ENCODE measurements around the gene ENO3.
A peak's percentile ranks its signal among the peaks of the same experiment; 100 is the strongest.

ENO3 gene

DNA sequence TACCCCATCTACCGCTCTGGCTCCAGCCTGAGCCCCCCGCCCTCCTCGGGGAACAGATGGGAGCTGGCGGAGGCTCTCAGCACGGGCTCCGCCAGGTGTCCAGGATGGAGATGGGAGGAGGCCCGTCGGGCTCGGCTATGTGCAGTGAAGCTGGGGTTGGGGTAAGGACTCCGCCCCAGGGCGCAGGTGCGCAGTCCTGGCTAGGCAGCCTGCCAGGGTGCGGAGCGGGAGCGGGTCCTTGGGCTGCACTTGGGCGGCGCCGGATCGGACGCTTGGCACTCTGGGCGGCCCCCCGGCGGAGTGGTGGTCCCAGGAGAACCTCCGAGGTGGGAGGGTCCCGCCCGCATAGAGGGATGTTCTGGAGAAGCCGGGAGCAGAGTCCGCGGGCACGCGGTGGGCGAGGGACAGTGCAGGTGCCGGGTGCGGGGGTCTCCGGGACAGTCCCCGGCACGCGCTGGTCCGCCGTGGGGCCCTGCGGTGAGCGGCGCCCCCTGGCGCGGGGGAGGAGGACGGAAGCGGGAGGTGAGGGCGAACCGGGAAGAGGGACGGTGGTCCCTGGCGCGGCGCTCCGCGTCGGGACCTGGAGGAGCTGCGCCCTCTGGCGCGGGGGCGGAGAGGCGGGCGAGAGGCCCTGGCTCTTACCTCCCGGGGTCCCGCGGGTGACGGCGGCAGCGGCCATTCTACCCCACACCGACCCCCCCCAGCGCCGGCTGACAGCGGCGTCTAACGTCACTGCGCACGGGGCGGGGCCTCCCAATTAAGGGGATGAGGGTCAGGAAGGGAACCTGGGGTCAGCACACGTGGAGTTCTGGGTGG lies 36.2 kb downstream of the ENO3 start, which contains the start of gene CAMTA2:
Gene CAMTA2 (minus strand): TSS at position 725 of the 816 bp plus-strand sequence. CDS start 1,453 bp downstream, outside the sequence.
- H3K27me3 Mint-ChIP-seq, result no peaks in the 10 kb centered on the region

DNA sequence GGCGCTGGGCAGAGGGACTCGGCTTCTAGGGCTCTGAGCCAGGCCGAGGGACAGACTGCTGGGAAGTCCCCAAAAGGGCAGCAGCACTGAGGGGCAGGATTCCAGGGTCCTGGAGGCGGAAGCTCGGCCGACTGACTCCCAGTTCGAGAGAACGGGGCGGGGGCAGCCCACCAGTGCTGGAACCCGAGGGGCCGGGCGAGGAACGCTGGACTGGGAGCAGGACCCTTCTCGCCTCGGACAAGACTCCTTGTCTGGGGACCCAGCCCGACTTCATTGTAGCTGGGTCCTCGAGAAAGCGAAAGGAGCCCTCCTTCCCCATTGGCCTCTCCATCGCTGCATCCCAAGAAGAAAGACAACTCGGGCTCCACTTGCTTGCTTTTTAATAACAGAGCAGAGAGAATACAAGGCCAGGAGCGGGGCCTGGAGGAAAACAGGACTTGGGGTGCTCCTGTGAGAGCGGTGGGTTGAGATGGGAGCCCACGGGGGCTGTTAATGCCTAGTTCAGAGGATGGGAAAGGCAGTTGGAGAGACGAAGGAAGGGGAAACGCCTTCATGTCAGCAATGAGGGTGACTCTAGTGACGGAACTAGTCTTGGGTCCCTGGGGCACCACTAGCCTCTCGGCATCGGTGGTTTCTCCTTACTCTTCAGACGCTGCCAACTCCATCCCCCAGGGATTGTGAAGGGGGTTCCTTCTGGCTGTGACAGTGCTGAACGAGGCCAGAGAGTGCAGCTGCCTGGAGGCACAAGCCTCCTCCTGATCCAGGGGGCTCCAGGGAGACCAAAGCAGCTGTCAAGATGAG lies 37.0 kb downstream of the ENO3 start:
- H3K9me3 Mint-ChIP-seq, result no peaks in the 10 kb centered on the region
- peaks cover 43 to 49% of the 10 kb centered on the region in 2 donors for H3K4me1 Mint-ChIP-seq
- H3K4me3 Mint-ChIP-seq, result peak overlapping the region; percentile 98 to 99
- ATAC-seq (replicated peaks) (peak; percentile 53 to 77), DNase-seq (peak; percentile 65)
- peaks cover 28 to 33% of the 10 kb centered on the region in 2 donors for H3K36me3 Mint-ChIP-seq
- H3K27ac Mint-ChIP-seq, result peak overlapping the region; percentile 97
- H3K27me3 Mint-ChIP-seq, result no peaks in the 10 kb centered on the region

More for the DNA sequence above, 36.2 kb downstream of the ENO3 start, which contains the start of gene CAMTA2:
- Mint-ChIP-seq H3K4me1 (peaks cover 47 to 57% of the 10 kb centered on the region in 2 donors), H3K9me3 (no peaks in the 10 kb centered on the region), H3K36me3 (peaks cover 35 to 41% of the 10 kb centered on the region in 2 donors), H3K4me3 (peak within 1 kb of the TSS; percentile 98 to 99), H3K27ac (peak within 1 kb of the TSS; percentile 97)
- ATAC-seq (replicated peaks), result peak; percentile 82 to 90
- peak; percentile 71 for DNase-seq

DNA sequence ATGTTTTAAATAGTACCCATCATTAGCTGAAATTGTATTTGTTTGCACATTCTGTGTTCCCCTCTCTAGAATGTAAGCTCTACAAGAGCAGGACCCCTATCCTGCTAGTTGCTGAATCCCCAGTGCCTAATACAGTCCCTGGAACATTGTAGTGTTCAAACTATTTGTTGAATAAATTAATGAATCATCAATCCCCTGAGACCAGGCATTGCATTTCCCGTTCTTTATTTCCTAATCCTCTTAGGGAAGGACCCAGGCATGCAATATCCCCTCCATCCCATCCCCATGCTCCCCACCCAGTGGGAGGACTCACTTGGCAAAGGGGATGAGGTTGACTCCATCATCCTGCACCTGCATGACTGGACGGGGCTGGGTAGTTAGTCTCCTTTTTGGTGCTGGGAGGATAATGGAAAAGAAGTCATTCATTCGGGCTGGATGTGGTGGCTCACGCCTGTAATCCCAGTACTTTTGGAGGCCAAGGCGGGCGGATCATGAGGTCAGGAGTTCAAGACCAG lies 43.2 kb downstream of the ENO3 start:
- peaks cover 5 to 16% of the 10 kb centered on the region in 2 donors for H3K27me3 Mint-ChIP-seq
- DNase-seq, result no peak
- H3K4me3 Mint-ChIP-seq, result no peak overlapping the region
- no peak overlapping the region for H3K27ac Mint-ChIP-seq
- no peak for ATAC-seq (replicated peaks)
- peaks cover 14 to 18% of the 10 kb centered on the region in 2 donors for H3K36me3 Mint-ChIP-seq
- H3K4me1 Mint-ChIP-seq, result peaks cover 24 to 28% of the 10 kb centered on the region in 2 donors
- H3K9me3 Mint-ChIP-seq, result no peaks in the 10 kb centered on the region

DNA sequence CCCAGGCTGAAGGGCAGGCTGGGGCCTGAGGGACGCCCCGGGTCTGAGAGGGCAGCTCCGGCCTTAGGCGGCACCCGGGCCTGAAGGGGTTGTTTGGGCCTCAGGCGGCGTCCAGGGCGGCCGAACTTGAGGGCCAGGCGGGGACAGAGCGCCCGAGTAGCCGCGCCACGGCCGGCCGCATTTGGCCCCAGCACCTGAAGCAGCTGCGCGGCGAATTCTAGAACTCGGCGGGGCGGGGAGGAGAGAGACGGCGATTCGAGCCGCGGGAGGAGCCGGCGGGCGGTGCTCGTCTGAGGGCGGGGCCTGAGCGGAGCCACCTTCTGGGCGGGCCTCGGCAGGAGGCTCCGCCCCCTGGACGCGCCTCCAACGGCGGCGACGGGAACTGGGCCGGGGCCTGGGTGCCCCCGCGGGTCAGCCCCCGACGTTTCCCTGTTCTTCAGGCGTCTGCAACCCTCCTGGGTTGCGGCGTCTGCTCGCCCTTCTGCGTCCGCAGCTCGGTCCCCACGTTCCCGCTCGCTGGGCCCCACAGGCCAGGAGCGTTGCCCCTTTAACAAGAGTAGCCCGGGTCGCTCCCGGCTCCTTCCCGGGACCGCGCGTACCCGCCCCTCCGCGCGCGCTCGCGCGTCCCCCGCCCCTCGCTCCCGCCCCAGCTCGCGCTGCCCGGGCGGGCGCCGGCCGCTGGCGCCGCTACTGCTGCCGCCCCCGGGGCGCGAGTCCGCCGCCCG lies 46.5 kb downstream of the ENO3 start, which contains the start of the genes INCA1 and KIF1C:
Gene INCA1 (minus strand): TSS at position 221 of the 725 bp plus-strand sequence. CDS start 3,085 bp downstream, outside the sequence.
Gene KIF1C (plus strand): TSS at position 649 of the 725 bp plus-strand sequence. CDS start 2,297 bp downstream, outside the sequence.
- no peaks in the 10 kb centered on the region for H3K9me3 Mint-ChIP-seq
- DNase-seq (peak; percentile 88), ATAC-seq (replicated peaks) (peak; percentile 92 to 96)
- H3K4me1 Mint-ChIP-seq, result peaks cover 27 to 37% of the 10 kb centered on the region in 2 donors
- H3K36me3 Mint-ChIP-seq, result peaks cover 21 to 27% of the 10 kb centered on the region in 2 donors
- H3K27me3 Mint-ChIP-seq, result peaks cover 5 to 16% of the 10 kb centered on the region in 2 donors
- peak within 1 kb of the TSS; percentile 86 to 94 for H3K4me3 Mint-ChIP-seq
- H3K27ac Mint-ChIP-seq, result peak within 1 kb of the TSS; percentile 89

DNA sequence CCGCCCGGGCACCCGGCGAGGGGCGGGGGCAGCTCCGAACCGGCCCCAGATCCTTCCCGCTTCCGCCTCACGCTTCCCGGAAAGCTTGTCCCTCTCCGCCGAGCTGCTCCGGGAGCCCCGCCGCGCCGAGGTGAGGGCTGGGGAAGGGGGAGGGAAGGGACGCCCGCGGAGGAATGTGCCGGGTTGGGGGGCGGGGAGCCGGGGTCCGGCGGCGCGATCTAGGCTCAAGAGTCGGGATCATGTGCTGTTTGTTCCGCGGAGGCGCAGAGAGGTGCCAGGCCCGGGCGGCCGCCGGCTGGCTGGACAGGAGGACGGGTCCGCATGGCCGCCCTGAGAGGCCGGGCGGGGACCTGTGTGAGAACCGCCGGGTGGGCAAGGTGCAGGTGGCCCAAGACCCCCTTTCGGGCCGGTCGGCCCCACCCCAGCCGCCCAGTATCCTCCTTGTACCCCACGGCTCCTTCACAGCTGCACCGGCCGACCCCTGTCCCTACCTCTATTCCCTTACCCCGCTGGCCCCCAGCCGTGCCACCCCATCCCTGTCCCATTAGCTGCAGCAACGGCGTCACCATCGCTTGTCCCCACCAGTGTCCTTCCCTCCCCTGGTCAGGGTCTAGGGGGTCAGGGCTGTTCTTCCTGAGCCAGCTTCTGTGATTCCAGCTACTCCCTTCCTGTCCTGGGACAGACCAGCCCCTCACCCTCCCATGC lies 47.3 kb downstream of the ENO3 start:
- H3K27ac Mint-ChIP-seq, result peak overlapping the region; percentile 89
- ATAC-seq (replicated peaks) (peak; percentile 26 to 29), DNase-seq (no peak)
- peak overlapping the region; percentile 78 to 94 for H3K4me3 Mint-ChIP-seq
- H3K27me3 Mint-ChIP-seq, result peaks cover 5 to 22% of the 10 kb centered on the region in 2 donors
- H3K9me3 Mint-ChIP-seq, result no peaks in the 10 kb centered on the region
- peaks cover 27 to 34% of the 10 kb centered on the region in 2 donors for H3K36me3 Mint-ChIP-seq
- peaks cover 27 to 37% of the 10 kb centered on the region in 2 donors for H3K4me1 Mint-ChIP-seq

DNA sequence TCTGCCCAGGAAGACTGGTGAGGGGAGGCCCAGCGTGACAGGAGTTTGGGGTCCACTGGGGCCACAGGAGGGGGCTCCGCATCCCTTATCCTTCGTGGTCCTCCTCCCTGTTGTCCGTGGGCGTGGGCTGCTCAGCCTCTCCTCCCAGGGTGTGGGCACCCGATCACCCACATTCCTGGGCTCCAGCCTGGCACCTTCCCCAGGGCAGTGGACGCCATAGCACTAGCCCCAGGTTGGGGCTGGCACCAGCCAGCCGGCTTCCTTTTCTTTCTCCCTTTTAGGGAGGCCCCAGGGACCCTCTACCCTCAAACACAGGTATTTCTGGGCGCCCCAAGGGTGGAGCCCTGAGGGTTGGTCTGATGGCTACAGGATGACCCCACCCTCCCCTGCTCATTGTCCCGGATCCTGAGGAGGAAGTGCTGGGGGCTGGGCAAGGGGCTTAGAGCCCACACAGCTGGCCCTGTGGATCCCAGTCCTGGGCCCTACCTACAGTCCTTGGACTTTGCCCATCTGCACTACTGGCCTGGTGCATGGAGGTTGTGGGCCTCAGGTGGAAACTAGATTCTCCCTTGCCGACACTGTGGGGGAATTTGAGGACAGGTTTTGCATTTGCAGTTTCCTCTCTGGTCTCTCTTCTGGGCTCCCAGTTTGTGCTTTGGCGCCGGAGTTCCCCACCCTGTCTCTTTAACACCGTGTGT lies 48.0 kb downstream of the ENO3 start:
- H3K27me3 Mint-ChIP-seq, result peaks cover 5 to 28% of the 10 kb centered on the region in 2 donors
- no peak for DNase-seq
- peaks cover 27 to 37% of the 10 kb centered on the region in 2 donors for H3K4me1 Mint-ChIP-seq
- ATAC-seq (replicated peaks), result peak in 1 of 2 donors; percentile 27
- H3K27ac Mint-ChIP-seq, result peak overlapping the region; percentile 89
- H3K9me3 Mint-ChIP-seq, result no peaks in the 10 kb centered on the region
- H3K4me3 Mint-ChIP-seq, result peak overlapping the region; percentile 78 to 94
- peaks cover 34 to 41% of the 10 kb centered on the region in 2 donors for H3K36me3 Mint-ChIP-seq

DNA sequence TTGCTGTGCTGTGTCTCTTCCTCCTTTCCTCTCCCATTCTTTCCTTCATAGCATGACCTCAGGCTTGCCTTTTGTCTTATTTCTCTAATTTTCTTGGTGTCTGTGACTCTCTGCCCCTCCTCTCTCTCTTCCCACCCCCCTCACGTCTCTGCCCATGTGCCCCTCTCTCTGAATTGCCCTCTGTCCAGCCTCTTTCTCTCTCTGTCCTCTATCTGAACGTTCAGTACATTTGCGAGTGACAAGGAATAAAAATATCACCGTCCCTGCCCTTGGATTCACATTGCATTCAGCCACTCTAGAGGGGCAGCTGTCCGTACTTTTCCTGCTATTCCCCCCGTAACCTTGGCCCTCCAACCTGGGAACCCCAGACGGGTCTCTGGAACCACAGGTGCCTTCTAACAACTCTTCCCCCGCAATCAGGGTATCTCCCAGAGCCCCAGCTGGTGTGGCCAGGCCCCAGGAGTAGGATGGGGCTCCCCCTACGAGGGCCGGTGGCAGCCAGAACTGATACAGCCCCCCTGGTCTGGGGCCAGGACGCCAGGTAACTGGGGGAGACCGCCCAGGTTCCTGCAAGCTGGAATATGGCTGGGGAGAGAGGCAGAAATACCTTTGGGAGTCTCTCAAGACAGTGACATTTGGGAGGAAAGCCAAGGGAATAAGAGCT lies 48.6 kb downstream of the ENO3 start:
- peaks cover 27 to 37% of the 10 kb centered on the region in 2 donors for H3K4me1 Mint-ChIP-seq
- H3K27me3 Mint-ChIP-seq, result peaks cover 8 to 29% of the 10 kb centered on the region in 2 donors
- H3K36me3 Mint-ChIP-seq, result peaks cover 41 to 48% of the 10 kb centered on the region in 2 donors
- H3K27ac Mint-ChIP-seq, result peak overlapping the region; percentile 32
- H3K9me3 Mint-ChIP-seq, result no peaks in the 10 kb centered on the region
- DNase-seq (no peak), ATAC-seq (replicated peaks) (no peak)
- H3K4me3 Mint-ChIP-seq, result peak overlapping the region; percentile 78 to 94

DNA sequence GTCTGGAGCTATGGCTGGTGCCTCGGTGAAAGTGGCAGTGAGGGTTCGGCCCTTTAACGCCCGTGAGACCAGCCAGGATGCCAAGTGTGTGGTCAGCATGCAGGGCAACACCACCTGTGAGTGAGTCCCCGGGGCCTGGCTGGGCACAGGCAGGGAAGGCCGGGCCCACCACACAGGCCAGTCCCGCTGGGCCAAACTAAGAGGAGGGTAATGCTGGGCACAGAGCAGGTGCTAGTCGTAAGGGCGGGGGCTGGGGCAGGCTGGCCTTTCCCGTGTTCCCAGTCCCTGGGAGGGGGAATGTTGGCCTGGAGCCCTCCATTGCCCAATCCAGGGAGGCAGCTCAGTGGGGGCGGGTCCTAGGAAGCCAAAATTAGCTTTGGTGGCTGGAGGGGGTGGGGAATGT lies 49.3 kb downstream of the ENO3 start:
- ATAC-seq (replicated peaks), result no peak
- Mint-ChIP-seq H3K4me3 (no peak overlapping the region), H3K36me3 (peaks cover 48 to 55% of the 10 kb centered on the region in 2 donors), H3K9me3 (no peaks in the 10 kb centered on the region), H3K27me3 (peaks cover 7 to 29% of the 10 kb centered on the region in 2 donors), H3K4me1 (peaks cover 27 to 37% of the 10 kb centered on the region in 2 donors), H3K27ac (no peak overlapping the region)
- DNase-seq, result no peak

DNA sequence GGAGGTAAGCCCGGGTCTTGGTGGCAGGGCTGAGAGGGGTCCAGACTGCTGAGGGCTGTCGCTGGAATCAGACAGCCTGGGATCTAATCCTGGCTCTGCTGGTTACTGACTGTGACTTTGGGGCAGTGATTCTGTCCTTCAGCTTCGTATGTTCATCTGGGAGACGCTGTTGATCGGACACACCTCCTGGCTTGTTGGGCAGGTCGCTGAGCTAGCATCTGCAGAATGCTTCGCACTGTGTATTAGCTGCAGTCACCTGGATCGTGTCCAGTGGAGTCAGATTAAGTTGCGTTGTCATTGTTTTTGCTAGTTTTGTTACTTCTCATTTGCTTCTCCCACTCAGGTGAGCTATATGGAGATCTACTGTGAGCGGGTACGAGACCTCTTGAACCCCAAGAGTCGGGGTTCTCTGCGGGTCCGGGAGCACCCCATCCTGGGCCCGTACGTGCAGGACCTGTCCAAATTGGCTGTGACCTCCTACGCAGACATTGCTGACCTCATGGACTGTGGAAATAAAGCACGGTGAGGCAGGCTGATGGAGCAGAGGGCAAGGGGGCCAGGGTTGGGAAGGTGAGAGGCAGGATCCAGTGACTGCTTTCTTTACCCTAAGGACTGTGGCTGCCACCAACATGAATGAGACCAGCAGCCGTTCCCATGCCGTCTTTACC lies 51.3 kb downstream of the ENO3 start:
- H3K27me3 Mint-ChIP-seq, result peaks cover 6 to 38% of the 10 kb centered on the region in 2 donors
- H3K27ac Mint-ChIP-seq, result no peak overlapping the region
- no peak for ATAC-seq (replicated peaks)
- no peaks in the 10 kb centered on the region for H3K9me3 Mint-ChIP-seq
- H3K36me3 Mint-ChIP-seq, result peaks cover 66 to 69% of the 10 kb centered on the region in 2 donors
- no peak overlapping the region for H3K4me3 Mint-ChIP-seq
- H3K4me1 Mint-ChIP-seq, result peaks cover 21 to 30% of the 10 kb centered on the region in 2 donors
- no peak for DNase-seq

DNA sequence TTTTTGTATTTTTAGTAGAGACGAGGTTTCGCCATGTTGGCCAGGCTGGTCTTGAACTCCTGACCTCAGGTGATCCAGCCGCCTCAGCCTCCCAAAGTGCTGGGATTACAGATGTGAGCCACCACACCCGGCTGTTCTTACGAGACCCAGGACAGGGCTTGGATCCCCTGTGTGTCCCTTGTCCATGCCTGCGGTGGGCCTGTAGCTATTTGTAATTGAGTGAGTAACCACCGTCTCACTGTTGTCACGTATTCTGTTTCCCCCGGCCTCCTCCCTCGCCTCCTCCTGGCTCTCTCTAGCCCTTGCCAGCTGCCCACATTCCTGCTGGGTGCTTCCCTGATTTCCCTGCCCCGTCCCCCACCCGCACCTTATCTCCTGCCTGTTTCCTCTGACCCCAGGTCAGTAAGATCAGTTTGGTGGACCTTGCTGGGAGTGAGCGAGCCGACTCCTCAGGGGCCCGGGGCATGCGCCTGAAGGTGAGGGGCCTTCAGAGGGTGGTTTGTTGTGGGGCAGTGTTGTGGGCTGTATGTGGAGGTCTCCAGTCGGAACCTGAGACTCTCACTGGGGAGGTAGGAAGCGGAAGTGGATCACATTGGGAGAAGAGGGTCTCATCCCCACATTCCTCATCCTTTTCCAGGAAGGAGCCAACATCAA lies 52.4 kb downstream of the ENO3 start:
- Mint-ChIP-seq H3K9me3 (no peaks in the 10 kb centered on the region), H3K27me3 (peaks cover 7 to 41% of the 10 kb centered on the region in 2 donors), H3K4me3 (no peak overlapping the region), H3K4me1 (peaks cover 21 to 28% of the 10 kb centered on the region in 2 donors), H3K27ac (no peak overlapping the region), H3K36me3 (peaks cover 77 to 80% of the 10 kb centered on the region in 2 donors)
- DNase-seq (no peak), ATAC-seq (replicated peaks) (no peak)
